DMS153 (cell line): ENCODE data around the gene ATP6V1G3.
A peak's percentile ranks its signal among the peaks of the same experiment; 100 is the strongest.
"Not testable (repeated sequence)": the region's sequence is repeated elsewhere in the genome, so short reads cannot be mapped to it uniquely, and the experiment has no call there.

Source experiments
- DNase-seq: peaks from one replicate; lab custom pipeline; 2025; lab: John Stamatoyannopoulos, UW

ATP6V1G3 gene

DNA sequence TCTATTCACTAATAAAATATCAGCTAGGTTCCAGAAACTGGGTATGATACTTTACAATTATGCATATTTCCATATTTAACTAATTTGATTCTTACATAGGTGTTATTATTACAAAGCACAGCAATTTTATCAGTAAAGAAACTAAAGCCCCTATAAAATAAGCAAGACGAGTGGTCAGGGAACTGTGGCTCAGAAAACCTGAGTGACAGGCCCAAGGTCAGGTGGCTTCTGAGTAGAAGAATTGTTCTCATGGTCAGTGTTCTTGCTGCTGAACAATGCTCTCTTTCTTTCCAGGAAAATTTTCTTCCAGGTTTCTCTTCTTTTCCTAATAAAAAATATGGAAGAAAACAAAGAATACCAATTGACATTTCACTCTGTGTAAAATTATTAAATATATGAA is 2.2 kb upstream of the ATP6V1G3 start:
- DNase-seq = no peak

DNA sequence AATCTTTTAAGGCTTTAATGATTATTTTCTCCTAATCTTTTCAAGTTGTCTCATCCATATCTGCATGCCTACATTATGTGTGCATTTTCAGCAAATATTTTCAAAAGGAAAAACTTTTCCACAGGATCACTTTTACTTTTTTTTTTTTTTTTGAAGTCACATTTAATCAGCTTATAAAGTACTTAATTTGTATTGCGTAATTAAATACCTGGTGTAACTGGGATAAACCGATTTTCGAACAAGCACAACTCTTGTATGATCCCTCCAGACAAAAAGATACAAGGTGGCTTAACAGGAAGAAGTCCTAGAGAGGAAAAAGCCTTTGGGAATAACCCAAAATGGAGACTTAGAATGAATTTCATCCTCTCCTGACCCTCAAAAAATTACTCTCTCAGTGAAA is 1.3 kb upstream of the ATP6V1G3 start:
- DNase-seq = no peak

DNA sequence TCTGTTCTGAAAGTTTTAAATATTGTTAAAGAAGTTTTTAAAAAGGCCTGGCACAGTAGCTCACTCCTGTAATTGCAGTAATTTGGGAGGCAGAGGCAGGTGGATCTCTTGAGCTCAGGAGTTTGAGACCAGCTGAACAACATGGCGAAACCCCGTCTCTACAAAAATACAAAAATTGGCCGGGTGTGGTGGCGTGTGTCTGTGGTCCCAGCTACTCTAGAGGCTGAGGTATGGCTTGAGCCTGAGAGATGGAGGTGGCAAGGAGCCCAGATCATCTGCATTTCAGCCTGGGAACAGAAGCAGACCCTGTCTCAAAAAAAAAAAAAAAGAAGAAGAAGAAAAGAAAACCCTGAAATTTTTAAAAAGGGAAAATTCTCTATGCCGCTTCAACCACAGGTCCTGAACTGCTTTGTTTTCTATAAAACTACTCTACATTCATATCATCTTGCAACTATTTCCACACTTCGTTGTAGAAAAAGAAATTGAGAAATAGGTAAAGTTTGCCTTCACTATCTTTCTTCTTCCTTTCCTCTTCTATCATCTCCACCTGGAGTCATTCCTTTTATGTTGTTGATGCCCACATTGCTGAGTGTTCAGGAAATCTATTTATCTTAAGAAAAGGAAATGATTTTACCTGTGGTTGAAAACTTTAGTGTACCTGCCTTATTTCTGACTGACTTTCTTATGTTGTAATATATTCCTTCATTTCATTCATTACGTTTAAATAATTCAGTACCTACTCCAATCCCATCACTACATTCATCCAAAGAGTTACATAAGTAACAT is 1.7 kb downstream of the ATP6V1G3 start:
- DNase-seq = no peak

DNA sequence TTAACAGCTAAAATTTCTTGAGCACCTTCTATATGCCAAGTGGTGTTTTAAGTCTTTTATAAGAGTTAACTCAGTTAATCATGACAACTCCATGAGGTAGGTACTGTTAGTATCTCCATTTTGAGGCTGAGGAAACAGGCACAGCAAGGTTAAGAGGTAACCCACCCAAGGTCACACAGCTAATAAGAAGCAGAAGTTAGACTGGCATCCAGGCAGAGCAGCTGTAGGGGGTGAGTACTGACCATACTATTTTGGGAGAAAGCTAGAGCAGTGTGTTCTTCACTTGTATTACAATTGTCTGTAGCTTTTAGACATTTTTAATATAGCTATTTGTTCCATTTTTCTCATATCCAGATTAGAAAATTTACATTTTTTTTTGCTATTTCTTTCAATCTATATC is 4.8 kb downstream of the ATP6V1G3 start:
- no peak for DNase-seq

DNA sequence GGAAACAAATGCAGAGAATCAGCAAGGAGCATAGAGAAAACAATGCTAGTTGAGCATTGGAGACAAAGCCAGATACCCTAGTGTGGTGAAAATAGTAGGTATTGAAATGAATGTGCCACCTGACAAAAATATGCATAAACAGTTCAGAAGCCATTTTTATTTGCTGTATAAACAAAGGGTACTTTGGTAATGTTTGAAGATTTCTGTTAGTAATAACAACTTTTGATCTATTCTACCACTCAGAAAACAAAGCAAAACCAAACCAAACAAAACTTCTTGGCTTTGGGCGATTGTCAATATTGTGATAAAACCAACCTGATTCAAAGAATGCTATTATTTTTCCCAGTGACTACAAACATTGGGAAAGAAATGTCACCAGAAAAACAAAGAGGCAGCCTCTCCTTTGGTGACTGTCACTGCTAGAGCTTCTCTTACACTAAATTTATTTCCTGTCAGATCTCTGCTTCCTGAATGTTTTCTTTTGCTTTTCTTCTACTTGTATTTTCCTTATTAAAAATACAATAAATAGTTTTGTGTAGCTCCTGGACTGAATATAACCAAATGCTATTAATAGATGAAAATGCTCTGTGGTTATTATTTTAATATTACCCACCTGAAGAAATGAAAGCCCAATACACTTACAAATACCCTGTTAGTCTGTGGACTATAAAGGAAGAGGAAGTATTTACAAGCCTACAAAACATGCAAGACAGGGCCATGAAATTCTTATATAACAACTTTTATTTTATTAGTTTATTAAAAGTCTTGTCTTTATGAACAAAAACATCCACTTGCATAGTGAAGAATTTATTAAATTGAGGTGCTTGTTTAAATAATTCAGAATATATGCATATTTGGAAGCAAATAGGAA is 5.7 kb downstream of the ATP6V1G3 start:
- no peak for DNase-seq

DNA sequence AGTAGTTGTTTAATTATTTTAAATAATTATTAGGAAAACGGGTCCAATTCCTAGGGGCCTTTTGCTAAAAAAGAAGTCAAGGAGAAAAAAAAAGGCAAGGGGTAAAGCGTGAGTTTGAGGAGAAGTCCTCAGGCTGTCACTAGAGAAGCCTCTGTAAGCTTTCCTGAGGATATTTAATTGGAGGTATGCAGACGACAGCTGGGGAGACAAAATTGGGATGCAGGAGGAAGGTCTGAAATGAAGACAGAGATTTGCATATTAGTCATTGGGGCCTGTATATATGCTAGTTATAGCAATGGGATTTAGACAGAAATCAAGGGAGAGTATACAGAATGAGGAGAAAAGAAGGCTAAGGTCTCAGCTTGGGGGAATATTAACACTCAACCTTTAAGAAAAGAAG is 8.6 kb downstream of the ATP6V1G3 start:
- no peak for DNase-seq

DNA sequence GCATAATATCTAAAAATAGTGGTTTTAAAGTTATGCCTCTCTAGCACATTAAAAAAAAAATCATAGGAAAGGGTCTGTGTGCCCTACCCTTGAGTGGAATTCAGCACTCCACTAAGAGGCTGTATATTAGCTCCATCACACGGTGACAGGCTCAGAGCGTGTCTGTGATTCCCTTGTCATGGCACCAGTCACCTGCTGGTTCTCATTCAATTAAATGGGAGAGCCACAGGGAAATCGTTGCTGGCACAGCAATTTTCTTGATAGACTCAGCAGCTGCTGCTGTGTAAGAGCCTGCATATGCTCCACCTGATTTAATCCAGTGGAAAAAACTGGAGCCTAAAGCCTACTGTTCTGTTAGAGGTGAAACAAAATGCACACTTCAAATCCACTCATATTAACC is 9.5 kb downstream of the ATP6V1G3 start:
- DNase-seq = peak; percentile 23

DNA sequence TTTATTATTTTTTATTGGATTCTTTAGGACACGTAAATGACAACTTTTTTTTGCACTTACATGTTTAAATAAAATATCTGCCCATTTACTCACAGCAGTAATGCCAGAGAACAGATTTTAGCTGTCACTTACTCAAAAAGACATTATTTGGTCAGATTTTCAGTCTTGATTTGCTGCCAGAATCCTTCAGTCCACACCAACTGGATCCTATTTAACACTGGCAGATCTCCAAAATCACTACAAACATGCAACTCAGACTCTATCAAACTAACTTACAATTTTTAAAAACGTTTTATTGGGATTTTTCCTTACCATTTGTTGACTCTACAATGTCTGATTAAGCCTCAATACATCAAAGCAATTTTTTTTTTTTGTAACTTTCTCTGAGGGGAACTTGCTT is 11.1 kb downstream of the ATP6V1G3 start:
- no peak for DNase-seq

DNA sequence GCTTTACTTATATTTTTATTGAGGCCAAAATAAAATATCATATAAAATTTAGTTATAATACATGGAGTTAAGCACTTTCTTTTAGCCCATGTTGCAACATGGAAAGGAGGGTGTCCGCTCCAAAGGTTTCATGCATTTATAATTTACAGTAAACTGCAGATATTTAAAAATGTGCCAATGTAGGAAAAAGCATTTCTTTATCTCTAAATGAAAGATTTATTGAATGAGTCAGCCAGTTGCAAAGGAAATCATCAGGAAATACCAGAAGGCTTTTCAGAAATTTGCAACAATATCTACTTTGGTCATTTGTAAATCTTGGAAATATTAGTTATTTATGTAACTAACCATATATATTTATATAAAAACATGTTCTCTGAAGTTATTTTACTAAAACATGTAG is 12.1 kb downstream of the ATP6V1G3 start:
- DNase-seq = no peak

DNA sequence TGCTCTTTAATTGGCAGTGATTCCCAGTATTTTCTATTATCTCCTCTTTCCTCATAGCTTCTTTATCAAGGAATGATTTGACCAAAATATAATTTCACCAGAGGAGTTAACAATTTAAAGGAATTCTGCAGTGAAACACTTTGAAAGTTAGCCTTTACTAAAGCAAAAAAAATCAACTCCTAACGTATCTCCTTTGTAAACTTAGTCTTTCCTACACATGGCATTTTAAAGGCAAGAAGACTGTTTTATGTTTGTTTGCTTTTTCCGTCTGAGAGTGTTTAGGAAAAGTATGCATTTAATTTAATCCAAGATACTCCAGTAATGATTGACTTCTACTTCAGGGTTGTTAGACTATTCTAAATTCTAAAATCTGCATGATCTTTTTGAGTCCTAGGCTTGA is 15.9 kb downstream of the ATP6V1G3 start:
- DNase-seq = no peak

DNA sequence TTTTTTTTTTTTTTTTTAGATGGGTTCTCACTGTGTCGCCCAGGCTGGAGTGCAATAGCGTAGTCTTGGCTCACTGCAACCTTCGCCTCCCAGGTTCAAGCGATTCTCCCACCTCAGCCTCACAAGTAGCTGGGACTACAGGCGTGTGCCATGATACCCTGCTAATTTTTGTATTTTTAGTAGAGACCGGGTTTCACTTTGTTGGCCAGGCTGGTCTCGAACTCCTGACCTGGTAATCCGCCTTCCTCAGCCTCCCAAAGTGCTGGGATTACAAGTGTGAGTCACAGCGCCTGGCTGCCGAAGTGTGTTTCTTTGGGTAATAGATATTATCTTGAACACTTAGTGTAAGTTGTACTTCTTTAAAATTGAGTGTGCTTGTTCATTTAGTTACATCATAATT is 16.4 kb downstream of the ATP6V1G3 start:
- not testable (repeated sequence) for DNase-seq

DNA sequence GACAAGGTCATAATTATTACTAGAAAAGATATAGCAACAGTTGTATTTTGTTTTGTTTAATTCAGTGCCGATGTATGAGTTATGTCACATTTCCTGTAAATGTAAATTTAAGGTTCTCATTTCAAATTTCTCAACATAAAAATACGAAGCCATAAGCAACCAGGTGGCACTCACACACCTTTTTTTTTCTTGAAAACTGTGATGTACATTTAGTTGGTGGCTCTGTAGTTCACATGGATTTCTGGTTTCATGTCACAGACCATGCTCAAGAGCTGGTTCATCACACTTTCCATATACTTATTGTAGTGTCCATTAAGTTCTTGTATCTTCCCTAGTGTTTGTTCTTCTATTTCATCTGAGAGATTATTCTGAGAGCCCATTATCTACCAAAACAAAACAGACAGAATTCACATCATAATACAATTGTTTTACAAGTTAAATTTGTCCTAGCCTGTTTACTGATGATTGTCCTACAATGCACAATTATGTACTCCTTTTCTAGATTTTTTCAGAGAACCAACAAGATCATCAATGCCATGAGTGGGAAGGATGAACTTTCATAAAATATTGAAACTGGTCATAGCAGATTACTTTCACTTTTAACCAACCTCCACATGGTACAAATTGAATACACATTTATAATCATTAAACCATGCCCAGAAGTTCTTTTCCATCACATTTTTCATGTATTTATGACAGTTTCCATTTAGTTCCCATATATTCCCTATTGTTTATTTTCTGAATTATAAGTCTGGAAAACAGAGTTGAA is 17.1 kb downstream of the ATP6V1G3 start:
- no peak for DNase-seq

DNA sequence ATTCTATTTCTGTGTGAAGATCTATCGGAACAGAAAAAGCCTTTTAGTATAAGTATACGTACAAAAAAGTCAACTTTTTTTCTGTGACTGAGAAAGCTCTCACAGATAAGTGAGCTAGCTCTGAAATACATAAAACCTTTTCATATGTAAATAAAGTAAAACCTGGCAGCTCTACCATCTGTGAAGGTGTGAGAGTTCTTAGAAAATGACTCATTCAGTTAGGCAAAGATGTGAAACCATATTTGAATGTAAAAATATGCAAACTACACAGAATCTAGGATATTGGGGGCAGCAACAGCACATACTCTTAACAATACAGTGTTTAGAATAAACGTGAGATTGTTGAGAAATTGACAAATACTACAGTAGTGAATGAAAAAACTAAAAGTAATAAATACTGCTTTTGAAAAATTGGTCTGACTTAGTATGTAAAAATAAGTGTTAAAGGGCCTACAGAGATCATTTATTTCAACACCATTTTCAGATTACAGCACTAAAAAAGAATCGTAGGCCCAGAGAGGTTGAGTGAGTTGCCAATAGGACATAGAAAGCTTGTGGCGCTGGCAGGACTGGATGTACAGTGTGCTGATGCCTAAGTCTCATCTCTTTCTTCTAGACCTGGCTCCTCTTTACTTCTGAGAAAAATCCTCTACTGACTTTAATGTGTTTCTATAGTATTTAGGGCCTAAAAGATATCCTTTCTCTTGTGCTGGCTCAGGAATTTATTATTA is 19.8 kb downstream of the ATP6V1G3 start:
- DNase-seq = no peak

DNA sequence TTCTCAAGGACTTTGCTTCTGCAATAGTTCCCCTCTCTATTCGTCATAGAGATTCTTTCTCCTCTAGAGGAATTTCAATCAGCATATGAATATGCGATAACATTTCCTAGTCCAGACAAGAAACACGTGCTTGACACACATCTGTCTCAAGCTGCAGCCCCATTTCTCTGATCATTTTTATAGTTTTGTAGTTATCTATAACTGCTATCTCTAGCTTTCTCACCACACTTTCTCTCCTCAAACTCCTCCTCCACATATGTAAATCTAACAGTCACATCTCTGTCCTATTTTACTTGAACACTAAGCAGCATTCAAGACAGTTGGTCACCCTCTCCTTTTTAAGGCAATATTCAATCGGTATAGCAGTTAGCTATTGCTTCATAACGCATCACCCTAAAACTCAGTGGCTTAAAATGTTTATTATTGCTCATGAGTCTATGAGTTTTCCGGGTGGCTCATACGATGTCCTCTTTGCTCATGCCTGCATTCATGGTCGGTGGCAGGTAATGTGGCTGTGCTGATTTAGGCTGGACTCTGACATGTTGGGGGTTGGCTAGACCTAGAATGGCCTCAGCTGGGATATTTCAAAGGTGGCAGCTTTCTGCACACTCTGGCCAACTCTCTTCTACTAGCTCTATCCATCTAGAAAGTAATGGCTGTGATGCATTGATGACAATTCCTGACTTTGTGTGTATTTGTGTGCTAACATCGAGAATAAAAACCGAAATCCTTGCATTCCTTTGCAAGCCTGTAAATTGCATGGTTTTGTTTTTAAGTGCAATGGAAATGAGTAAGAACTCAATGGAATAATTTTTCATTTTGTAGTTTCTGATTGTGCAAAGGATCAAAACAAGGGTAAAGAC is 20.6 kb downstream of the ATP6V1G3 start:
- DNase-seq = no peak

DNA sequence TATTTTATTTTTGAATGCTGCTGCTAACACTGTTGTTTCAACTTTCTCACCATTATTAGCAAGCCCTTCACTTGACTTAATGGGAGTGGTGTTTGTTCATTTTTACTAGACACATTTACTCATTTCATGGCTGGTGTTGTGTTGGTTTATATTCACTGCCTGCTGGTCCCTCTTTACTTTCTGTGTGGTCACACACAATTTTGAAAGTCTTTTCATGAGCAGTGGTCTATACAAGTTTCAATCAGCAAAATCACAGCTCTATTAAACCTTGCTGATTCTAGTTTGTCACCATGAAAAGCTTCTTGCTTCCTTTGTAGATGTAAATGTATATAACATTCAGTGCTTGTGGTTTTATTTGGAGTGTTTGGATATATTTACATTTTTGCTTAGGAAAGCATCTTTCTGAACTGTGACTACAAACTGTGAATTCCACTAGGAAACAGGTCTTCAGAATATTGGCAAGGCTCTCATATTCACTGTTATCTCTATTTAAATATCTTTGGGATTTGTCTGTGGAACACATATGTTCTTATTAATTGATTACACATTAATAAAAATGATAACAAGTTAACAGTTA is 22.8 kb downstream of the ATP6V1G3 start:
- DNase-seq = no peak

DNA sequence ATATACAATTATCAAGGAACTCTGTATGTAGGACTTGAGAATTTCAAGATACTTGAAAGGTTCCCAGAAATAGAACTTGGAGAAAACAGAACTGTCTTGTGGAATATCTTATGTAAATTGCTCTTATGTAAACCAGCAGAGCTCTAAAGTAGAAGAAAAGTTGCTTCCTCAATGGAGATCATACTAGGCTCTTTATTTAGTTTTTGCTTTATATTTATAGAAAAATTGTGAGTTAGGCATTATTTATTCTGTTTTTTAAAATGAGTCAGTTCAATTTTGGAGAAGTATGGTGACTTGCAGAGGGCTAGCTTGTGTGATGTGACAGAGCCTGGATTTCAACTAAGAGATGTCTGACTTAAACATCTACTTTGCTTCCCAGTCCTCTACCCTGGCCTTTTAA is 40.4 kb downstream of the ATP6V1G3 start:
- no peak for DNase-seq

DNA sequence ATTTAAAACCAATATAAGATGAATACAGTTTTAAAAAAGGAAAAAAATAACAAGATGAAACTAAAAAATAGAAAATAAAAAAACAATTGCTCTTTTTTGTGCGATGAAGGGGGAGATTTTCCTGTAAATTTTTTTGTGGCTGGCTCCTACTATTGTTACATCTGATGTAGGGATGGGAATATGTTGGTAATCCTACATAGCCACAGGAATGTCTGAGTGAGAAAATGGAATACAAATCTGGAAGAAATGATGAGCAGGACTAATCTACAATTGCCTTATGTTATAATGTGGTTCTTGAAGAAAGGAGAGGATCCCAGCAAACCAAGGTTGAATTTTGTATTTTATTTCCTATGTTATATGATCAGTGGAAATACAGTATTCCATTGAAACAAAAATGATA is 40.9 kb downstream of the ATP6V1G3 start:
- DNase-seq = no peak

DNA sequence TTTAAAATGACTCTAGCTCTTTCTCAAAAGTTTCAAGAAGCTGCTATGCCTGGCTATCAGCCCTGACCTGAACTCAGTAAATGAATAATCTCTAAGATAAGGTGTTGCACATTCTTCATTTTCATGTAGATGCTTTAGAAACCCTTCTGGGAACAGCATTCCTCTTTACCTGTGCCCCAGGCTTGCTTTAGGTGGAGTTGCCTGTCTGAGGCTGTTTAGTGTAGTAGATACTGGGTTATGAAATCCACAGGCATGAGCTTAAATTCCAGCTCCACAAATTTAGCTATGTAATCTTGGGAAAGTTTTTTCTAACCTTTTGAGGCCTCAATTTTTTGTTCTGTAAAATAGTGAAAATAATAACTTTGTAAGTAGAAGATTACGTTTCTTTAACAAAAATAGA is 41.6 kb downstream of the ATP6V1G3 start:
- no peak for DNase-seq

DNA sequence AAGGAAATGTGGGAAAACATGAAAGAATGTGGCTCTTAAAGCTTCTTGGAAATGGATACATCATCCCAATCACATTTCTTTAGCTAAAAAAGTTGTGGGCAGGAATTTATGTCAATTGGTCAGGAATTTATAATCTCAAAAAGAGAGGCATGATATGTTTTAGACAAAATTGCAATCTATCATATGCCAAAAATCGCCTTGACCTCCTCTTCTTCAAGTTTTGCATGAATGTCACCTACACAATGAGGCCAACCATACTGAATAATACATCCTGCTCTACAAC is 42.4 kb downstream of the ATP6V1G3 start:
- DNase-seq = no peak

DNA sequence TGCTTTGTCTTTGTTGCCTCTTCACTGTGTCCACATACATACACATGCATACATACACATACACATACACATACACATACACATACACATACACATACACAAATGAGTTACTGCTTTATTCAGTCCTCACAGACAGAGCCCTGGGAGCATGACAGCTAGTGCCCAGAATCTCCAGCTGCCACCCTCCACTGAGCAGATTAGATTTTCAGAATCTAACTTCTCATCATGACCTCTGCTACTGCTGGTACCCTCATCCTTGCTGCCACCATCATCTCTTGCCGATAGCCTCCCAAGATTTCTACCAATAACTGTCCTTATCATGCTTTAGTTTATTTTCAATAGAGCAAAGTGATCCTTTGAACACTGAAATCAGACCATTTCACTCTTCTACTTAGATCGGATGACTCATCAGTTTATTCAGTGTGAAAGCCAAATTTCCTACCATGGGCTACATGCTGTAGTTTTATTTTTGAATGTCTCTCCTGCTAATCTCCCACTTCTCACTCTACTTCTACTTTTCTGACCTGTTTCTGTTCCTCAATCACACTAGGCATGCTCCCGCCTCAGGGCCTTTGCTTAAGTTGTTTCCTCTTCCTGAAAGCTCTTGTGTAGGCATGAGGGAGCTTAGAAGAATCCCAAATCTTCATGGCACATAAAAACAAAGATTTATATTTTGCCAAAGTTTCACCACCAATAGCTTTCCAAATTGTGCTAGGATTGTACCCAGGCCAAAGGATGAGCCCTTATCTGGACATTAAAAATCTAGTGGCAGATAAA is 43.0 kb downstream of the ATP6V1G3 start:
- no peak for DNase-seq
